Heart left ventricle (tissue), 16 donors: ENCODE results near the gene COL4A6. TPM values are rescaled to one million over a fixed set of nuclear protein-coding genes. Genes with fewer than 3 reads are reported as not detected.

Source experiments
- ATAC-seq, 4 donors: fragments of 200-7000 bp; cut with Tn5 transposase; one replicate each; pipeline ENCODE4 v1.9.1; 2020 to 2022; ENCODE audit warnings: moderate library complexity in 4 of 4, mild to moderate bottlenecking in 3 of 4, moderate number of reproducible peaks in 1 of 4
- DNase-seq, 5 donors: peaks; one replicate each; pipeline ENCODE4 v3.0.0-alpha.2; 2020
- H3K27ac ChIP-seq, 12 donors: fragments of 200-600 bp; sonication (generic) in 4 of 12; one replicate each; pipeline versions ENCODE4 v1.5.0 to v1.8.0; 2016 to 2022; ENCODE audit warnings: mild to moderate bottlenecking in 2 of 12
- H3K27me3 ChIP-seq, 9 donors: fragments of 200-600 bp; sonication (generic) in 2 of 9; one replicate each; pipeline versions ENCODE4 v1.5.1 to v1.8.0; 2016 to 2022; ENCODE audit warnings: mild to moderate bottlenecking in 3 of 9
- H3K36me3 ChIP-seq, 9 donors: fragments of 200-600 bp; sonication (generic) in 2 of 9; one replicate each; pipeline versions ENCODE4 v1.5.0 to v1.8.0; 2018 to 2022; ENCODE audit warnings: mild to moderate bottlenecking in 2 of 9
- H3K4me1 ChIP-seq, 12 donors: fragments of 200-600 bp; sonication (generic) in 4 of 12; one replicate each; pipeline versions ENCODE4 v1.5.0 to v1.8.0; 2016 to 2022; ENCODE audit warnings: mild to moderate bottlenecking in 3 of 12
- H3K4me3 ChIP-seq, 12 donors: fragments of 200-600 bp; sonication (generic) in 4 of 12; one replicate each; pipeline versions ENCODE4 v1.5.0 to v1.8.0; 2017 to 2022; ENCODE audit warnings: mild to moderate bottlenecking in 9 of 12, moderate library complexity in 4 of 12
- H3K9me3 ChIP-seq, 12 donors: fragments of 200-600 bp; sonication (generic) in 4 of 12; one replicate each; pipeline versions ENCODE4 v1.5.0 to v1.8.0; 2016 to 2022; ENCODE audit warnings: mild to moderate bottlenecking in 1 of 12
- POLR2A ChIP-seq, 2 donors: fragments of 450-650 bp; IDR thresholded peaks; one replicate each; pipeline ENCODE4 v1.6.1; 2017; ENCODE audit warnings: antibody characterized with exemption in 2 of 2, mild to moderate bottlenecking in 2 of 2, moderate library complexity in 2 of 2
- WGBS, 4 donors: extraction: QIAGEN DNeasy Blood & Tissue Kit in 2 of 4; methylation state at CpG; one replicate each; pipeline versions ENCODE4 v1.1.5 to v1.1.7; 2013 to 2018; 5-methylcytosine and 5-hydroxymethylcytosine counted together
- intact Hi-C, 10 donors: fragments of 100-400 bp; cut with DNase I; formaldehyde crosslinking; loops; one replicate each; pipeline versions ENCODE4 v1.11.1 to v1.14.2; 2022
- polyA plus RNA-seq, 2 donors: library from polyadenylated mRNA; stranded (reverse); fragments of 200-250 nt; gene quantifications; one replicate each; pipeline ENCODE4 v1.2.3, GENCODE V29; 2013
- total RNA-seq, 9 donors: library from RNA; depleted of rRNA in 2 of 9; stranded (reverse); fragments of >200 nt in 2 of 9; fragmentation: NEBNext Ultra II Directional in 3 of 9; extraction: Animal tissue kit (Norgen Biotek cat#: 25700) in 3 of 9; gene quantifications; one replicate each; pipeline versions ENCODE4 v1.1.0 to v1.2.4, GENCODE V29; 2016 to 2023
- TF ChIP-seq, protein P1 (sequence below), 12 donors: fragments of 200-600 bp; sonication (generic) in 4 of 12; IDR thresholded peaks; one replicate each; pipeline versions ENCODE4 v1.5.0 to v1.8.0; 2018 to 2022; ENCODE audit warnings: antibody characterized with exemption in 12 of 12, mild to moderate bottlenecking in 5 of 12
- donor health status: ischemic (EF 13 %, LVEDD 7.1; RV severe dilation, severe dysfunction).
- donor health status: healthy with polysubstance abuse.
- donor health status: DM: no; HTN: yes; CAD: no.
- donor health status: DM: no; HTN: no; CAD: no.
- donor health status: ischemic (EF 25% LVEDD 6.9; RV normal size, moderate dysfunction).
- donor health status: ischemic (EF 25% LVEDD 5.7; RV mildly dilated, moderate dysfunction).
- donor health status: healthy.
- donor health status: DM: yes; HTN: yes; CAD: no.
- donor health status: ischemic (EF 35%, LVEDD 5.7; RV mildly dilated, moderate dysfunction).
- donor health status: nonischemic (EF 11% LVEDD 7.7; RV severe dilation, severe dysfunction).
- donor health status: DM: yes; HTN: yes; CAD: no.
- donor health status: PGD.
- donor health status: ischemic (EF 29% LVEDD 5.4; RV normal size, mild dysfunction).
- donor health status: nonischemic (EF 23%, LVEDD 6.1; RV moderate dilation, normal function).

The COL4A6 gene
- total and polyA plus RNA-seq, 11 donors, result 2.9 to 14.0 (median 7.2) TPM

DNA sequence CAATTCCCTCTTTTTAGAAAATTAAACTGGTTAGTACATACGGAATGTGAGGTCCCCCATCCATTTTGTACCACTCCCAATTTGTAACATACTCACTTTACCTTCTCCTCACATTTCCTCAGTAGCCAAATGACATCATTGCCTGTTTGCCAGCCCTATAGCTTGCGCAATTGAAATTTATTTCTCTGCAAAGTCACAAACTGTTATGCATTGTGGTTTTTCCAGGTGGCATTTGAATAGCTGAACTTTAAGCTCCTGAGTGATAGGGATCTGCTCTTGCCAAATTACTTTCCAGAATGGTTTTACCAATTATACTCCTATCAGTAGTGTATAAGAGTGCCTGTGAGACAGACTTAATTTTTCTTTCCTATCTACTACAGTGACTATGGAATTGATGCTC lies 9.1 kb upstream of the COL4A6 start:
- TF ChIP-seq POLR2A (IDR thresholded peaks at IDR 0.05), result no peak
- TF ChIP-seq, protein P1, sequence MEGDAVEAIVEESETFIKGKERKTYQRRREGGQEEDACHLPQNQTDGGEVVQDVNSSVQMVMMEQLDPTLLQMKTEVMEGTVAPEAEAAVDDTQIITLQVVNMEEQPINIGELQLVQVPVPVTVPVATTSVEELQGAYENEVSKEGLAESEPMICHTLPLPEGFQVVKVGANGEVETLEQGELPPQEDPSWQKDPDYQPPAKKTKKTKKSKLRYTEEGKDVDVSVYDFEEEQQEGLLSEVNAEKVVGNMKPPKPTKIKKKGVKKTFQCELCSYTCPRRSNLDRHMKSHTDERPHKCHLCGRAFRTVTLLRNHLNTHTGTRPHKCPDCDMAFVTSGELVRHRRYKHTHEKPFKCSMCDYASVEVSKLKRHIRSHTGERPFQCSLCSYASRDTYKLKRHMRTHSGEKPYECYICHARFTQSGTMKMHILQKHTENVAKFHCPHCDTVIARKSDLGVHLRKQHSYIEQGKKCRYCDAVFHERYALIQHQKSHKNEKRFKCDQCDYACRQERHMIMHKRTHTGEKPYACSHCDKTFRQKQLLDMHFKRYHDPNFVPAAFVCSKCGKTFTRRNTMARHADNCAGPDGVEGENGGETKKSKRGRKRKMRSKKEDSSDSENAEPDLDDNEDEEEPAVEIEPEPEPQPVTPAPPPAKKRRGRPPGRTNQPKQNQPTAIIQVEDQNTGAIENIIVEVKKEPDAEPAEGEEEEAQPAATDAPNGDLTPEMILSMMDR (IDR thresholded peaks at IDR 0.05), result no peak
- 52 to 93% (median 78%) methylated on average over 2 of the region's 2 CpGs for WGBS, 4 donors
- DNase-seq (no peak), ATAC-seq (no peak)
- H3K27ac ChIP-seq, result no peak overlapping the region
- intact Hi-C loops, result loop anchor here in 1 of 10 donors (10.0 kb wide), 1 partner anchor 143 kb away; no protein-coding TSS in a partner anchor
- H3K4me1 ChIP-seq, result no peaks in the 10 kb centered on the region
- H3K4me3 ChIP-seq, result no peak overlapping the region
- H3K27me3 ChIP-seq, result no peaks in the 10 kb centered on the region
- H3K9me3 ChIP-seq, result no peaks in the 10 kb centered on the region
- H3K36me3 ChIP-seq, result no peaks in the 10 kb centered on the region

DNA sequence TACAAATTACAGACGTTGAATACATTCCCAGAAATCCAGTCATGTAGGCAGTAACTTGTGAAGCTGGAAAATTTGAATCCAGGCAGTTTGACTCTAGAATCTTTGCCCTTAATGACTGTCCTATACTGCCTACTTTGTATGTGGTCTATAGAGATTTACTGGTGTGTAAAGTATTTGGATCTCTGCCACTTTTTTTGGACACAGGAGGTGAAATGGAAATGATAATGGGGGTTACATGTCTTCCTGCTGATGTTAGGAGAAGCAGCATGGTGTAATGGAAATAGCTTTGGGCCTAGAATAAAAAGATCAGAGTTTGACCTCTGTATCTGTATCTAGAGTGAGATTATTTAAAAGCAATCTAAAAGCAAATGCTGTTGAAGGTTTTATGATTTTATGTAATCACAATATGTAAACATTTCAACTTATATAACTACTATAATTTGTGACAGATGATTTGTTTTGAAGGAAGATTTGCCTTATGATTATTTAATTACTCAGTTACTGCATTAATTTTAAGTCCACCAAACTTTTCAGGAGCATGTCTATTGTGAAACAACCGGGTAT lies 4.8 kb upstream of the COL4A6 start:
- Histone ChIP-seq H3K27me3 (peaks cover 0 to 28% (median 0%) of the 10 kb centered on the region in 9 donors), H3K9me3 (no peaks in the 10 kb centered on the region), H3K27ac (peak overlapping the region in 1 of 12 donors; percentile 62), H3K4me3 (peak overlapping the region in 7 of 12 donors; percentile 11 to 68 (median 58)), H3K4me1 (no peaks in the 10 kb centered on the region), H3K36me3 (no peaks in the 10 kb centered on the region)
- WGBS, 4 donors, result 30 to 60% (median 47%) methylated on average over 2 of the region's 2 CpGs
- ATAC-seq (no peak), DNase-seq (no peak)
- intact Hi-C loops, result loop anchor here in 2 of 10 donors (5.0 to 10.0 kb wide), 2 partner anchors 138 to 141 kb away; no protein-coding TSS in a partner anchor
- TF ChIP-seq POLR2A (IDR thresholded peaks at IDR 0.05), result no peak
- TF ChIP-seq, protein P1 (IDR thresholded peaks at IDR 0.05), result no peak

DNA sequence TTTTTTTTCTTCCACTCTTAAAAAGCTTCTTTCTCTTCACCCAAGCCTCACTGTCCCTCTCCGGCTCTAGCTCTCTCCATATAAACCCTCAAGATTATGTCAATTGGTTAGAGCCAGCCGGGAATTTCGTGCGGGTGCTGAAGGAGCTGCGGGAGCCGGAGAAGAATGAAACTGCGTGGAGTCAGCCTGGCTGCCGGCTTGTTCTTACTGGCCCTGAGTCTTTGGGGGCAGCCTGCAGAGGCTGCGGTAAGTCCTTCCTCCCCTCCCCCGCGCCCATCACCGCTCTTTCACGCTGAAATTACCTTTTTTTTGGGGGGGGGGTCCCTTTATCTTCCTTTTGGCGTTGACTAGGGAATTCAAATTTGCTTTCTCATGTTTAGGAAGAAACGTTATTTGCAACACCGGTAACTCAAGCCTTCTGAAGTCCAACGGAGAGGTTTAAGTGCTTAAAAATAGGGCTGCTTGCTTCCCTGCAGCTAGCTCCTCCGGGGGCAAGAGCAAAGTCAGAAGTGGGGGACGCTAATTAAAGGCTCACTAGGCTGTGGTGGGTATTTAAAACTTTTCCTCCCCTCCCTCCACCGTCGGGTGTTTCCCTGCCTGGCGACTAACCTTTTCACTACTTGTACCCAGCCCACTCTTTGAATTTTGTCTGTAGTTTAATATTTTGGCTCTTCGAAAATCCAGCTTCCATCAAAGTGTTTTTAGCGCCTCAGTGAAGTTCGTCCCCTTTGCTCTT lies 1.9 kb upstream of the COL4A6 start:
- Histone ChIP-seq H3K36me3 (no peaks in the 10 kb centered on the region), H3K27ac (peak overlapping the region in 11 of 12 donors; percentile 0 to 82 (median 66)), H3K27me3 (peaks cover 0 to 45% (median 0%) of the 10 kb centered on the region in 9 donors), H3K4me1 (no peaks in the 10 kb centered on the region), H3K4me3 (peak overlapping the region; percentile 11 to 68 (median 54)), H3K9me3 (no peaks in the 10 kb centered on the region)
- TF ChIP-seq, protein P1 (IDR thresholded peaks at IDR 0.05), result no peak
- no peak for TF ChIP-seq POLR2A (IDR thresholded peaks at IDR 0.05)
- 1 to 25% (median 9%) methylated on average over 25 of the region's 25 CpGs for WGBS, 4 donors
- intact Hi-C loops, result loop anchor here in 3 of 10 donors (5.0 to 10.0 kb wide), 3 partner anchors 48 to 138 kb away; no protein-coding TSS in a partner anchor
- ATAC-seq, result peak; percentile 47 to 66 (median 60)
- peak in 2 of 5 donors; percentile 9 to 54 for DNase-seq

DNA sequence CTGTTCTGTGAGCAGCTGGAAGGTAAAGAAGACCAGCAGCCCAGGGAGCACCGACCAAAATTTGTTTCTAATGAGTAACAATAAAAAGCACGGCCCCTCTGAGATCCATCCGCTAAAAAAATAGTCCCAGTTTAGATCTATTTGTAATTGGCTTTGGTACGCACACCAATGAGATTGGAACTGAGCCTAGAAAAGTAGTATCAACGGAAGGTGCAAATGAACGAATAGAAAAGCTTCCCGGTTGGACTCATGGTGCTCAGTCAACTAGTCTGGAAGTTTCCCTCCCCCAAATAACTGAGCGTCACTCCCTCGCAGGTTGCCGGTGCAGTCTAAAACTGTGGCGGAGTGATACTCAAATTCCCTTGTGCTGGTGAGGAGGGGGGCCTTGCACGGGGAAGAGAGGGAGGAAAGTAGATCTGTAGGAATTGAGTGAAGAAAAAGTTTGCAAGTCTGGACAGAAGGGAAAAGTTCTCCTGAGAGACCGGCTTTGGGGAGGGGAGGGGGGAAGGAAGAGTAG lies 1.3 kb upstream of the COL4A6 start, which contains the start of gene COL4A5:
TSS of gene COL4A5 (plus strand) at position 413 of the 517 bp plus-strand sequence. CDS start 288 bp downstream, outside the sequence.
- no peak for TF ChIP-seq POLR2A (IDR thresholded peaks at IDR 0.05)
- TF ChIP-seq, protein P1 (IDR thresholded peaks at IDR 0.05), result no peak
- H3K9me3 ChIP-seq, result no peaks in the 10 kb centered on the region
- H3K27ac ChIP-seq, result peak within 1 kb of the TSS in 11 of 12 donors; percentile 0 to 82 (median 66)
- peak in 4 of 5 donors; percentile 45 to 59 (median 54) for DNase-seq
- ATAC-seq, result peak; percentile 84 to 92 (median 90)
- H3K27me3 ChIP-seq, result peaks cover 0 to 45% (median 0%) of the 10 kb centered on the region in 9 donors
- peak within 1 kb of the TSS; percentile 11 to 68 (median 54) for H3K4me3 ChIP-seq
- intact Hi-C loops, result loop anchor here in 1 of 10 donors (5.0 kb wide), 1 partner anchor 47 kb away; no protein-coding TSS in a partner anchor
- H3K36me3 ChIP-seq, result no peaks in the 10 kb centered on the region
- no peaks in the 10 kb centered on the region for H3K4me1 ChIP-seq
- WGBS, 4 donors, result 1 to 27% (median 11%) methylated on average over 13 of the region's 13 CpGs
